ENCODE results near the gene SLC48A1.

SLC48A1 gene

GRCh38 chr12:47762850-47763465, 10.1 kb upstream of the SLC48A1 start:
- Mint-ChIP-seq H3K27me3 (no peaks in the 10 kb centered on the region), H3K4me3 (no peak overlapping the region), H3K27ac (no peak overlapping the region), H3K4me1 (peaks cover 34% of the 10 kb centered on the region), H3K9me3 (no peaks in the 10 kb centered on the region)
- ATAC-seq (no peak), DNase-seq (no peak)

GRCh38 chr12:47763481-47764346, 9.3 kb upstream of the SLC48A1 start:
- Mint-ChIP-seq H3K27ac (no peak overlapping the region), H3K9me3 (no peaks in the 10 kb centered on the region), H3K4me1 (peaks cover 26% of the 10 kb centered on the region), H3K4me3 (no peak overlapping the region), H3K27me3 (no peaks in the 10 kb centered on the region)
- no peak for ATAC-seq
- DNase-seq = no peak

DNA sequence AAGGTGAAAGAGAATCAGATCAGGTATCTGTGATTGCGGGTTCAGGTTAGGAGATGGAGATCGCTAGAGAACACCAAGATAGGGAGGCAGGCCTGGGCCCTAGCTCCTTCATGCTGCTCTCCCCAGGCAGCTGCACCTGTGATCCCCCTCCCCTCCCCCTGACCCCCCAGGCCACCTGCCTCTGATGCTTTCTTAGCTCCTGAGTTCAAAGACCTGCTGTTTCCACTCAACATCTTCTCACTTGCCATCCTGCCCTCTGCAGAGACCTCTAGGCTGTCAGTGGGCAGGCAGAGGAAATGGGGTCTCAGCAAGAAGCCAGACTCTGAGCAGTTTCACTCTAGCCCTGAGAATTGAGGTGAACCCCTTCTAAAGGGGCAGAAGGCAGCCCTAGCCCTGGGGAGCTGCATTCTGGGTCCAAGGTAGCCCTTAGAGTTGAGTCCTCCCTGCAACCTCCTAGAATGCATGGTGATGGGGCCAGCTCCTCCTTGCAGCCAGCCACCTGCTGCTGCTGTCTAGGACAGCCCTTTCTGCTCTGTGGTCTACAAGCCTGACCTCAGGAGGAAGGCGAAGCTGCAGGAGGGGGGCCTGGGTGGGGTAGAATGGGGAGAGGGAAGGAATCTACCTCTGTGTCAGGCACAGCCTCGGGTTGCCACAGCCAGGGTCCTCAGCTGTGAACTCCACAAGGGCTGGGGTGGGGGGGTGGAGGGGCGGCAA, 6.4 kb upstream of the SLC48A1 start:
- no peaks in the 10 kb centered on the region for H3K27me3 Mint-ChIP-seq
- no peak overlapping the region for H3K4me3 Mint-ChIP-seq
- no peak overlapping the region for H3K27ac Mint-ChIP-seq
- DNase-seq = no peak
- H3K4me1 Mint-ChIP-seq = peaks cover 19% of the 10 kb centered on the region
- H3K9me3 Mint-ChIP-seq = no peaks in the 10 kb centered on the region
- peak; percentile 36 for ATAC-seq

- DNase-seq = peak; percentile 63 to 76
- ATAC-seq = peak; percentile 85
- Mint-ChIP-seq H3K27me3 (no peaks in the 10 kb centered on the region), H3K4me3 (no peak overlapping the region), H3K4me1 (peaks cover 20% of the 10 kb centered on the region), H3K27ac (no peak overlapping the region), H3K9me3 (no peaks in the 10 kb centered on the region)
Measured at GRCh38 chr12:47767216-47767724, 5.8 kb upstream of the SLC48A1 start.

GRCh38 chr12:47768323-47768811, 4.7 kb upstream of the SLC48A1 start:
- Mint-ChIP-seq H3K4me1 (peaks cover 24% of the 10 kb centered on the region), H3K27me3 (no peaks in the 10 kb centered on the region), H3K27ac (no peak overlapping the region), H3K4me3 (no peak overlapping the region), H3K9me3 (no peaks in the 10 kb centered on the region)
- DNase-seq = no peak
- no peak for ATAC-seq

DNA sequence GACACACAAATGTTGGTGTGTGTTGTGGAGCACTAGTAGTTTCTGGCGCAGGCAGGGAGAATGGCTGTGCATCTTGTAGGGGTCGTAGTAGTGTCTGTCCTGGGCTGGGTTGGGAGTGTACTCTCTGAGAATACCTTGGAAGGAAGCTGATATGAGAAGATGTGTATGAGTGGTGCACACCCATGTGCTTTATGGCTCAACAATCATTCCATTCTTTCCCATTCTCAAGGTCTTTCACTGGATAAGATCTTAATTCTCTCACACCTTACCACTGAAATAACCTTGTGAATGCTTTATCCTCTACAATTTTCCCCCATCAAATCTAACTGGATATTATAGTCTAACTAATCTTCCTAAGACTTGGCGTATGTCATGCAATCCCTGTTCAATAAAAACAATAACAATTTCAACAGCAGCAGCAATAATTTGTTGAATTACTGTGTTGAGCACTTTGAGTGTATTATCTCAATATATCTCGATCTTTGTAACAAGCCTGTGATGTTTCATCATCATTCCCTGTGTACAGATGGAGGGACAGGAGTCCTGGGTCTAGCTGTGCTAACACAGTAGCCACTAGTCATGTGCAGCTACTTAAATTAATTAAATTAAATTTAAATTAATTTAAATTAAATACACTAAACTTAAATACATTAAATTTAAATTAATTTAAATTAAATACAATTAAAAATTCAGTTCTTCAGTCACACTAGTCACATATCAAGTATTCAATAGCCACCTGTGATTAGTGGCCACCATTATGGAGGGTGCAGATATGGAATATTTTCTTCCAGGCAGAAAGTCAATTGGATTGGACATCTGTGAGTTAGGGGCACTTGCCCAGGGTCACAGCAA, 3.6 kb upstream of the SLC48A1 start:
- Mint-ChIP-seq H3K27me3 (no peaks in the 10 kb centered on the region), H3K4me3 (no peak overlapping the region), H3K27ac (no peak overlapping the region), H3K4me1 (peaks cover 33% of the 10 kb centered on the region), H3K9me3 (no peaks in the 10 kb centered on the region)
- DNase-seq = no peak
- ATAC-seq = no peak

GRCh38 chr12:47770086-47770726, 2.8 kb upstream of the SLC48A1 start:
- ATAC-seq (no peak), DNase-seq (no peak)
- Mint-ChIP-seq H3K27me3 (no peaks in the 10 kb centered on the region), H3K4me3 (no peak overlapping the region), H3K27ac (no peak overlapping the region), H3K4me1 (peaks cover 41% of the 10 kb centered on the region), H3K9me3 (no peaks in the 10 kb centered on the region)

DNA sequence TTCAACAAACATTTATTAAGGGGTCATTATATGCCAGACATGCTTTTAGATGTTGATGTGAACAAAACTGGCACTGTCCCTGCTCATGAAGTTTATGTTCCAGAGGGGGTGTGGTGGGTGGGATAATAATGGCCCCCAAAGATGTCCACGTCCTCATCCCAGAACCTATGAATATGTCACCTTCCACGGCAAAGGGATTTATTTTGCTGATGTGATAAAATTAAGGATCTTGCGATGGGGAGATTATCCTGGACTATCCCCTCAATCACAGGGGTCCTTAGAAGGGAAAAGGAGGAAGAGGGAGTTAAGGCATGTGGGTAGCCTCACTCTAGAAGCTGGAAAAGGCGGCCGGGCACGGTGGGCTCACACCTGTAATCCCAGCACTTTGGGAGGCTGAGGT, 1.7 kb upstream of the SLC48A1 start:
- no peak overlapping the region for H3K27ac Mint-ChIP-seq
- H3K9me3 Mint-ChIP-seq = no peaks in the 10 kb centered on the region
- H3K4me1 Mint-ChIP-seq = peaks cover 44% of the 10 kb centered on the region
- DNase-seq (no peak), ATAC-seq (no peak)
- H3K4me3 Mint-ChIP-seq = no peak overlapping the region
- H3K27me3 Mint-ChIP-seq = no peaks in the 10 kb centered on the region

- no peaks in the 10 kb centered on the region for H3K9me3 Mint-ChIP-seq
- no peak for ATAC-seq
- peak overlapping the region; percentile 82 to 85 for H3K27ac Mint-ChIP-seq
- peaks cover 46% of the 10 kb centered on the region for H3K4me1 Mint-ChIP-seq
- H3K4me3 Mint-ChIP-seq = peak overlapping the region; percentile 72 to 76
- DNase-seq = no peak
- no peaks in the 10 kb centered on the region for H3K27me3 Mint-ChIP-seq
Measured at GRCh38 chr12:47772094-47772660, 861 bp upstream of the SLC48A1 start.

DNA sequence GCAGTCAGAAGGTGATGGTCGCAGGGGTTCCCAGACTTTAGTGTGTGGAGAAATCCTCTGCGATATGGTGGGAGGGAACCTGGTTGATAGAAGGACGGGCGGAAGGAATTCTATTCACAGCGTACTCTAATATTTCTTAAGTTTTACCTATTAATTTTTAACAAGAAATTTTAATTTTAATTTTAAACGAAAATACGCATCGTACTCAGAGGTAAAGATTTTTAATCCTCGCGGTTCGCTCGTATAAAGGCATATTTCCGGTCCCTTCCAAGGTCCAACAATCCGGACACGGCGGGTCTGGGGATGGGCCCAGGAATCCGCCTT, 338 bp upstream of the SLC48A1 start:
- no peaks in the 10 kb centered on the region for H3K9me3 Mint-ChIP-seq
- no peak for ATAC-seq
- peak overlapping the region; percentile 82 to 85 for H3K27ac Mint-ChIP-seq

GRCh38 chr12:47773858-47774580, 981 bp downstream of the SLC48A1 start:
- Mint-ChIP-seq H3K4me1 (peaks cover 56% of the 10 kb centered on the region), H3K27me3 (no peaks in the 10 kb centered on the region), H3K9me3 (no peaks in the 10 kb centered on the region), H3K4me3 (peak overlapping the region; percentile 92 to 96), H3K27ac (peak overlapping the region; percentile 86 to 97)
- no peak for DNase-seq
- no peak for ATAC-seq

More for the DNA sequence above, 338 bp upstream of the SLC48A1 start:
- Mint-ChIP-seq H3K4me1 (peaks cover 46% of the 10 kb centered on the region), H3K4me3 (peak overlapping the region; percentile 72 to 76), H3K27me3 (no peaks in the 10 kb centered on the region)
- DNase-seq = no peak

GRCh38 chr12:47774663-47775062, 1.6 kb downstream of the SLC48A1 start:
- Mint-ChIP-seq H3K4me3 (peak overlapping the region; percentile 92 to 96), H3K9me3 (no peaks in the 10 kb centered on the region), H3K4me1 (peaks cover 62% of the 10 kb centered on the region), H3K27me3 (no peaks in the 10 kb centered on the region), H3K27ac (peak overlapping the region in 1 of 2 donors; percentile 97)
- ATAC-seq (no peak), DNase-seq (no peak)

GRCh38 chr12:47775100-47775911, 2.3 kb downstream of the SLC48A1 start:
- DNase-seq (no peak), ATAC-seq (no peak)
- Mint-ChIP-seq H3K4me1 (peaks cover 67% of the 10 kb centered on the region), H3K9me3 (no peaks in the 10 kb centered on the region), H3K27me3 (no peaks in the 10 kb centered on the region), H3K27ac (peak overlapping the region; percentile 46 to 97), H3K4me3 (peak overlapping the region in 1 of 2 donors; percentile 96)
